HEK293T (cell line): ENCODE measurements around the gene AGPAT3.

Source experiments
- CTBP1 ChIP-seq: fragments of 450-650 bp; IDR thresholded peaks from 2 replicates; pipeline ENCODE4 v1.6.1; 2016; ENCODE audit warnings: borderline replicate concordance
- ELF4 ChIP-seq: fragments of 450-650 bp; IDR thresholded peaks from 2 replicates; pipeline ENCODE4 v1.6.1; 2017; ENCODE audit warnings: antibody characterized with exemption
- FOXM1 ChIP-seq: fragments of 450-650 bp; IDR thresholded peaks from 2 replicates; pipeline ENCODE4 v1.6.1; 2017; ENCODE audit warnings: mild to moderate bottlenecking, borderline replicate concordance
- L3MBTL2 ChIP-seq: fragments of 450-650 bp; conservative IDR thresholded peaks from 2 replicates; pipeline ENCODE4 v1.6.1; 2016; ENCODE audit warnings: mild to moderate bottlenecking
- SUZ12 ChIP-seq: fragments of 450-650 bp; IDR thresholded peaks from 2 replicates; pipeline ENCODE4 v1.6.1; 2016; ENCODE audit warnings: mild to moderate bottlenecking
- TARDBP ChIP-seq: fragments of 450-650 bp; IDR thresholded peaks from 2 replicates; pipeline ENCODE4 v1.6.1; 2016
- ZNF384 ChIP-seq: fragments of 450-650 bp; IDR thresholded peaks from 2 replicates; pipeline ENCODE4 v1.6.1; 2016

GRCh38 chr21:43919283-43919682, 54.3 kb downstream of the AGPAT3 start:
- TF ChIP-seq L3MBTL2 (no peak), TARDBP (no peak), ZNF384 (no peak), ELF4 (no peak), CTBP1 (no peak), FOXM1 (no peak), SUZ12 (no peak)
